SH-SY5Y (cell line): ENCODE data around the gene DHX16.

Experiments
- GATA2 ChIP-seq: IDR thresholded peaks from 2 replicates; pipeline ENCODE4 v1.6.1; 2011; ENCODE audit warnings: mild to moderate bottlenecking, low read depth, low read length
- GATA3 ChIP-seq: IDR thresholded peaks from 2 replicates; pipeline ENCODE4 v1.6.1; 2011; ENCODE audit warnings: low read depth, mild to moderate bottlenecking, low read length, moderate library complexity

DNA sequence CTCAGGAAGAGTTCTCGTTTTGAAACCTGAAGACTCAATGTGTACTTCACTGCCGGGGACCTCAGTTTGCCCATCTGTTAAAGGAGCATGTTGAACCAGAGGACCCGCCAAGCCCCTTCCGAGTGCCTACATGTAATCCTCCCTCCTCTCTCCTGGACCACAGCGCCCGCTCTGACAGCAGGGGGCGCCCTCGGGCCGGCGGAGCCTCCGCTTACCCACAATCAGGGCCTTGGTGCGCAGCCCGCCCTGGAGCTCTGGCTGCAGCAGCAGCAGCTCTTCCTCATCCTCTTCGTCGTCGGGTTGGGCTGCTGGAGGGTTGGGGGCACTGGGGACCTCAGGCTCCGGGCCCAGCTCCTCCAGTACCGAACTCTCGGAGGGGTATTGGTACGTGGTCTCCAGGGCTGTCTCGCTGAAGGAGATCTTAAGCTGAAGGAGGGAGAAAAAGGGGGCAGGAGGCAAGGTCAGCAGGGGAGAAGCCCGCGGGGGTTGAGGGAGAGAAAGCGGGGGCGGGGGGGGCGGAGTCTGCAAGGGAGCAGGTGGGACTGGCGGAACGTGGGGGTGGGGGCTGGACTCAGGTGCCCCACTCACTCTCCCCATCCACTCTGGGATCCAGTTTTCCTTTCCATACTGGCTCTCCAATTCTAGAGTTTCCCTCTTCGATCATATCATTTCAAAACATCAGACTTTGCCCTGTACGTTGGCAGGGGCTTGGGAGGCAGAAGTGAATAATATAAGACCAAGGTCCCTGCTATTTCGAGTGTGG is 6.3 kb upstream of the DHX16 start:
- TF ChIP-seq GATA2 (no peak), GATA3 (no peak)
